Liver (tissue), 9 donors: Measurements from ENCODE around the gene SWSAP1. TPM values are rescaled to one million over a fixed set of nuclear protein-coding genes. Genes with fewer than 3 reads are reported as not detected.

Experiments used
- DNase-seq: peaks from one replicate; pipeline ENCODE4 v3.0.0-alpha.2; 2017; ENCODE audit warnings: low spot score
- H3K27ac ChIP-seq, 2 donors: one replicate each; pipeline ENCODE4 v1.7.0; 2013; ENCODE audit warnings: inconsistent platforms in 2 of 2, low read length in 2 of 2, control low read depth in 1 of 2, low read depth in 1 of 2, mild to moderate bottlenecking in 1 of 2
- H3K27me3 ChIP-seq, 4 donors: one replicate each; pipeline versions ENCODE4 v1.6.1 to v1.7.0; 2013; ENCODE audit warnings: low read length in 3 of 4, inconsistent platforms in 1 of 4, mild to moderate bottlenecking in 1 of 4, moderate library complexity in 1 of 4; ENCODE audit not compliant: control insufficient read depth in 4 of 4, insufficient read depth in 4 of 4
- H3K36me3 ChIP-seq, 4 donors: one replicate each; pipeline versions ENCODE4 v1.6.1 to v1.7.0; 2013; ENCODE audit warnings: low read length in 3 of 4, mild to moderate bottlenecking in 3 of 4, low read depth in 1 of 4, moderate library complexity in 1 of 4; ENCODE audit not compliant: control insufficient read depth in 4 of 4, insufficient read depth in 3 of 4
- H3K4me1 ChIP-seq, 4 donors: one replicate each; pipeline versions ENCODE4 v1.6.1 to v1.7.0; 2013; ENCODE audit warnings: low read length in 3 of 4, mild to moderate bottlenecking in 3 of 4, moderate library complexity in 1 of 4; ENCODE audit not compliant: control insufficient read depth in 4 of 4, insufficient read depth in 4 of 4
- H3K4me3 ChIP-seq, 3 donors: one replicate each; pipeline versions ENCODE4 v1.6.1 to v1.7.0; 2013; ENCODE audit warnings: low read length in 3 of 3, control low read depth in 1 of 3, low read depth in 1 of 3, mild to moderate bottlenecking in 1 of 3
- H3K9ac ChIP-seq, 2 donors: one replicate each; pipeline ENCODE4 v1.7.0; 2013; ENCODE audit warnings: low read length in 2 of 2, mild to moderate bottlenecking in 2 of 2, moderate library complexity in 2 of 2, control low read depth in 1 of 2, low read depth in 1 of 2
- H3K9me3 ChIP-seq, 4 donors: one replicate each; pipeline versions ENCODE4 v1.6.1 to v1.7.0; 2013; ENCODE audit warnings: low read length in 3 of 4; ENCODE audit not compliant: control insufficient read depth in 4 of 4
- CTCF ChIP-seq: fragments of 150-350 bp; IDR thresholded peaks from 2 replicates; pipeline ENCODE4 v1.5.1; 2017; ENCODE audit warnings: improper control_type of control experiment, low read depth, low read length; ENCODE audit not compliant: missing input control
- EGR1 ChIP-seq, 2 donors: IDR thresholded peaks; 2 replicates each; pipeline ENCODE4 v1.6.1; 2016 to 2018; ENCODE audit warnings: antibody characterized with exemption in 2 of 2, low read depth in 2 of 2
- FOXA1 ChIP-seq: IDR thresholded peaks from 2 replicates; pipeline ENCODE4 v1.6.1; 2016; ENCODE audit warnings: antibody characterized with exemption
- FOXA2 ChIP-seq: IDR thresholded peaks from 2 replicates; pipeline ENCODE4 v1.6.1; 2016; ENCODE audit warnings: antibody characterized with exemption
- GABPA ChIP-seq, 2 donors: IDR thresholded peaks in 1 of 2; conservative IDR thresholded peaks in 1 of 2; 2 replicates each; pipeline ENCODE4 v1.6.1; 2016; ENCODE audit warnings: antibody characterized with exemption in 2 of 2, mild to moderate bottlenecking in 1 of 2, moderate library complexity in 1 of 2
- HNF4A ChIP-seq, 2 donors: conservative IDR thresholded peaks; 2 replicates each; pipeline ENCODE4 v1.6.1; 2016; ENCODE audit warnings: antibody characterized with exemption in 2 of 2, mild to moderate bottlenecking in 2 of 2
- HNF4G ChIP-seq: IDR thresholded peaks from 2 replicates; pipeline ENCODE4 v1.6.1; 2016; ENCODE audit warnings: antibody characterized with exemption
- MAX ChIP-seq: IDR thresholded peaks from 2 replicates; pipeline ENCODE4 v1.6.1; 2016; ENCODE audit warnings: antibody characterized with exemption
- NR2F2 ChIP-seq: IDR thresholded peaks from 2 replicates; pipeline ENCODE4 v1.6.1; 2016; ENCODE audit warnings: antibody characterized with exemption
- RAD21 ChIP-seq, 2 donors: IDR thresholded peaks; 2 replicates each; pipeline ENCODE4 v1.6.1; 2016; ENCODE audit warnings: antibody characterized with exemption in 2 of 2, mild to moderate bottlenecking in 2 of 2
- REST ChIP-seq: IDR thresholded peaks from 2 replicates; pipeline ENCODE4 v1.6.1; 2016; ENCODE audit warnings: antibody characterized with exemption, mild to moderate bottlenecking
- RXRA ChIP-seq, 2 donors: IDR thresholded peaks; 2 replicates each; pipeline ENCODE4 v1.6.1; 2017 to 2018; ENCODE audit warnings: antibody characterized with exemption in 2 of 2, mild to moderate bottlenecking in 1 of 2
- SP1 ChIP-seq: IDR thresholded peaks from 2 replicates; pipeline ENCODE4 v1.6.1; 2018; ENCODE audit warnings: antibody characterized with exemption, mild to moderate bottlenecking
- TAF1 ChIP-seq: conservative IDR thresholded peaks from 2 replicates; pipeline ENCODE4 v1.6.1; 2016; ENCODE audit warnings: antibody characterized with exemption, mild to moderate bottlenecking
- YY1 ChIP-seq: IDR thresholded peaks from 2 replicates; pipeline ENCODE4 v1.6.1; 2016; ENCODE audit warnings: antibody characterized with exemption, mild to moderate bottlenecking
- ZBTB33 ChIP-seq: IDR thresholded peaks from 2 replicates; pipeline ENCODE4 v1.6.1; 2016; ENCODE audit warnings: antibody characterized with exemption
- WGBS: extraction: QIAGEN DNeasy Blood & Tissue Kit; methylation state at CpG from one replicate; pipeline ENCODE4 v1.1.7; 2013; 5-methylcytosine and 5-hydroxymethylcytosine counted together
- polyA plus RNA-seq, 2 donors: library from polyadenylated mRNA; stranded (reverse) in 1 of 2; unstranded in 1 of 2; fragments of 200-250 nt in 1 of 2; fragments of >200 nt in 1 of 2; fragmentation: Nextera tagmentation in 1 of 2; extraction: Ambion mirVana in 1 of 2; gene quantifications; one replicate each; pipeline versions ENCODE4 v1.2.1 to v1.2.3, GENCODE V29; 2013 to 2015
- total RNA-seq, 2 donors: library from RNA; depleted of rRNA; stranded (reverse); fragments of >200 nt; gene quantifications; one replicate each; pipeline ENCODE4 v1.2.3, GENCODE V29; 2014
- donor health status: healthy.
- donor health status: healthy.
- donor health status: healthy.
- donor health status: healthy.
- donor health status: healthy.

The SWSAP1 gene
- total and polyA plus RNA-seq, 4 donors = 0.98 to 6.4 (median 1.7) TPM

GRCh38 chr19:11373885-11374432 is 507 bp upstream of the SWSAP1 start:
- no peak for DNase-seq
- Histone ChIP-seq H3K9me3 (no peaks in the 10 kb centered on the region), H3K27me3 (no peaks in the 10 kb centered on the region), H3K9ac (peak overlapping the region; percentile 86 to 90), H3K4me1 (peaks cover 4 to 34% (median 19%) of the 10 kb centered on the region in 4 donors), H3K4me3 (peak overlapping the region; percentile 59 to 84 (median 79)), H3K36me3 (peaks cover 0 to 8% (median 2%) of the 10 kb centered on the region in 4 donors), H3K27ac (peak overlapping the region; percentile 97 to 98)
- WGBS = 46% methylated on average over 11 of the region's 11 CpGs
- no peak for TF ChIP-seq RAD21 (IDR thresholded peaks at IDR 0.05)
- TF ChIP-seq FOXA2 = no peak
- no peak for TF ChIP-seq RXRA (IDR thresholded peaks at IDR 0.05)
- TF ChIP-seq ZBTB33 = no peak
- no peak for TF ChIP-seq TAF1
- no peak for TF ChIP-seq MAX
- no peak for TF ChIP-seq HNF4A (conservative IDR thresholded peaks at IDR 0.05)
- no peak for TF ChIP-seq REST
- TF ChIP-seq SP1 = no peak

- Histone ChIP-seq H3K4me1 (peaks cover 4 to 38% (median 21%) of the 10 kb centered on the region in 4 donors), H3K27ac (peak overlapping the region; percentile 87 to 98), H3K4me3 (peak overlapping the region; percentile 54 to 71 (median 66)), H3K36me3 (peaks cover 0 to 4% (median under 1%) of the 10 kb centered on the region in 4 donors), H3K9me3 (no peaks in the 10 kb centered on the region), H3K9ac (peak overlapping the region; percentile 61 to 86), H3K27me3 (no peaks in the 10 kb centered on the region)
- peak; percentile 58 for DNase-seq
- WGBS = 4% methylated on average over 27 of the region's 27 CpGs
- TF ChIP-seq SP1 = peak; percentile 67
- TF ChIP-seq EGR1 (IDR thresholded peaks at IDR 0.05; ENCODE audit: low read depth in 2 of 2) = peak in 1 of 2 donors; percentile 59
- peak; percentile 91 for TF ChIP-seq REST
- TF ChIP-seq FOXA1 = no peak
- no peak for TF ChIP-seq HNF4G
- TF ChIP-seq RXRA (IDR thresholded peaks at IDR 0.05) = peak in 1 of 2 donors; percentile 60
- peak; percentile 30 for TF ChIP-seq ZBTB33
- peak; percentile 3 to 41 for TF ChIP-seq RAD21 (IDR thresholded peaks at IDR 0.05)
- peak; percentile 71 for TF ChIP-seq YY1
- peak; percentile 95 for TF ChIP-seq NR2F2
- peak in 1 of 2 donors; percentile 19 for TF ChIP-seq GABPA (IDR thresholded peaks at IDR 0.05 in 1 of 2, conservative IDR thresholded peaks at IDR 0.05 in 1 of 2)
- TF ChIP-seq CTCF = no peak
- TF ChIP-seq FOXA2 = no peak
Measured at GRCh38 chr19:11375143-11375948, 880 bp downstream of the SWSAP1 start.
